ENCODE results near the gene NR2C2AP.

DNA sequence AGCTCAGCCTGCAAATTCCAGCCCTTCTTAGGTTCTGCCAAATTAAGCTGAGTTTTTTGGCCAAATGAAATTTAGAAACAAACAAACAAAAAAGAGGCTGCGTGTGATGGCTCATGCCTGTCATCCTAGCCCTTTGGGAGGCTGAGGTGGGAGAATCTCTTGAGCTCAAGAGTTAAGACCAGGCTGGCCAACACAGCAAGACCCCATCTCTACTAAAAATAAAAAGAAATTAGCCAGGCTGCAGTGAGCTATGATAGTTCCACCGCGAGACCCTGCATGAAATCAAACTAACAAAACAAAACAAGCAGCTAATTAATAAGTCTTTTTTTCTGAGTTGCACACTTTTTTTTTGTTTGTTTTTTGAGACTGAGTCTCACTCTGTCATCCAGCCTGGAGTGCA, 26.5 kb upstream of the NR2C2AP start:
- TF ChIP-seq TARDBP (IDR thresholded peaks at IDR 0.05) (no peak), BHLHE40 (IDR thresholded peaks at IDR 0.05; ENCODE audit: borderline replicate concordance) (no peak)

Data from HEK293T (cell line).